ENCODE results near the gene ARHGAP23.

ARHGAP23 gene

DNA sequence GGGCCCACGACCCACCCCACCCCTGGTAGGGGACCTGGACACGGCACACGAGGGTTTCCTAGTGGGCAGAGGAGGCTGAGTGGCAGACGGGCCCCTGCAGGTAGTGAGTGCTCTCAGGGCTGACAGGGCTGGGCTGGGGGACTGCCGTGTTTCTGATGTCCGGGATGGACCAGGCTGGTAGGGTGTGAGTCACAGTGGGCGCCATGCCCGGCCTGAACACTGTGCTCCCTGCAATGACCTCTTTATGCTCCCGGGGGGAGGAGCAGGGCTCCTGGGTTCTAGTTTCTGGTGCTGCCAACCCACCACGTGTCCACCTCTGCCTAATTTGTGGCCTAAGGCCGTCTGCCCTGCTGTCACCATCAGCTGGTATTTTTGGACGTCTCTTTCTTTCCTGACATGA is 26.3 kb downstream of the ARHGAP23 start:
- ChIA-PET POLR2A (no interaction called here), CTCF (interaction anchor here (1.2 kb wide), 1 partner anchor 21 kb away, joined by 3 read pairs; no protein-coding TSS in a partner anchor)
- WGBS (ENCODE audit: insufficient coverage) = 82% methylated on average over 10 of the region's 12 CpGs
- peaks cover 0 to 17% (median 13%) of the 10 kb centered on the region in 4 experiments for H3K36me3 ChIP-seq (ENCODE audit: control insufficient read depth in 4 of 4, insufficient read depth in 4 of 4, low read length in 3 of 4)
- no peaks in the 10 kb centered on the region for H3K9me3 ChIP-seq (ENCODE audit: control extremely low read depth in 1 of 5, control insufficient read depth in 4 of 5, insufficient read depth in 2 of 5, low read depth in 1 of 5, low read length in 4 of 5)
- peaks cover 0 to 19% (median 5%) of the 10 kb centered on the region in 5 experiments for H3K27me3 ChIP-seq (replicated peaks in 2 of 5; ENCODE audit: control insufficient read depth in 4 of 5, insufficient read depth in 5 of 5, low read length in 4 of 5)
- no peak overlapping the region for H3K27ac ChIP-seq (ENCODE audit: insufficient read depth in 1 of 2, low read depth in 1 of 2, low read length in 2 of 2, poor library complexity in 1 of 2, severe bottlenecking in 2 of 2)
- H3K4me3 ChIP-seq (ENCODE audit: control insufficient read depth in 1 of 7, extremely low read depth in 1 of 7, insufficient read depth in 4 of 7, low read depth in 2 of 7, low read length in 6 of 7) = peak overlapping the region in 1 of 7 experiments; percentile 44
- H3K4me1 ChIP-seq (ENCODE audit: control extremely low read depth in 1 of 4, control insufficient read depth in 4 of 4, insufficient read depth in 4 of 4, low read length in 3 of 4) = peaks cover 0 to 52% (median 44%) of the 10 kb centered on the region in 4 experiments
- no peak for DNase-seq

DNA sequence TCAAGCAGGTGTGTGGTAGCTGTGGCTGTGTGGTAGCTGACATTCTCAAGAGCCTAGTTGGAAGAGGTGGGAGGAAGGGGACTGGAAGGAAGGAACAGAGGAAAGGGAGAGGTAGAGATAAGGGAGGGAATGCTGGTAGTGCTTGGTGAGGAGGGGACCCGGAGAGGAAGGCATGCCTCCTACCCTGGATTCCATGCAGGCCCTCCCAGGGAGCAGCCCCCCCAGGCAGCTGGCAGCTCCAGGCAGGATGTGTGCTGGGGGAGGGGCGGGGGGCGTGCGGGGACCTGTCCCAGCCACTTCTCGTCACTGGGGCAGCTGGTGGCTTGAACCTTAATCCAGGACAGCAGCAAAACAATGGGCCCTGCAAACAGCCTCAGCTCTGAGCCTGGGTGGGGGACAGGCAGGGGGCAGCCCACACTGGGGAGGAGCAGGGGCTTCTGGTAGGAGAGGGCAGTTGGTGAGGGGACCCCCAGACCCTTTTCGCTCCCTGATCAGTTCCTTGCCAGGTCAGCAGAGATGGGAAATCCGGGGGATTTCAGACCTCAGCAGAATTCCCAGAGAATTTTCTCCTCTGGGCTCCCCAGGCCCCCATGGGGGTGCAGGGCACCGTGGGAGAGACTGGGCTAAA is 27.1 kb downstream of the ARHGAP23 start:
- Histone ChIP-seq H3K27ac (ENCODE audit: insufficient read depth in 1 of 2, low read depth in 1 of 2, low read length in 2 of 2, poor library complexity in 1 of 2, severe bottlenecking in 2 of 2) (no peak overlapping the region), H3K27me3 (replicated peaks in 2 of 5; ENCODE audit: control insufficient read depth in 4 of 5, insufficient read depth in 5 of 5, low read length in 4 of 5) (peaks cover 0 to 19% (median 5%) of the 10 kb centered on the region in 5 experiments), H3K36me3 (ENCODE audit: control insufficient read depth in 4 of 4, insufficient read depth in 4 of 4, low read length in 3 of 4) (peaks cover 0 to 25% (median 18%) of the 10 kb centered on the region in 4 experiments), H3K4me1 (ENCODE audit: control extremely low read depth in 1 of 4, control insufficient read depth in 4 of 4, insufficient read depth in 4 of 4, low read length in 3 of 4) (peaks cover 0 to 45% (median 39%) of the 10 kb centered on the region in 4 experiments), H3K4me3 (ENCODE audit: control insufficient read depth in 1 of 7, extremely low read depth in 1 of 7, insufficient read depth in 4 of 7, low read depth in 2 of 7, low read length in 6 of 7) (no peak overlapping the region), H3K9me3 (ENCODE audit: control extremely low read depth in 1 of 5, control insufficient read depth in 4 of 5, insufficient read depth in 2 of 5, low read depth in 1 of 5, low read length in 4 of 5) (no peaks in the 10 kb centered on the region)
- ChIA-PET CTCF (interaction anchor here (0.8 to 1.8 kb wide), 4 partner anchors 18 to 33 kb away, joined by 3 to 6 read pairs (median 4); no protein-coding TSS in a partner anchor), POLR2A (no interaction called here)
- WGBS (ENCODE audit: insufficient coverage) = 75% methylated on average over 5 of the region's 8 CpGs
- no peak for DNase-seq

DNA sequence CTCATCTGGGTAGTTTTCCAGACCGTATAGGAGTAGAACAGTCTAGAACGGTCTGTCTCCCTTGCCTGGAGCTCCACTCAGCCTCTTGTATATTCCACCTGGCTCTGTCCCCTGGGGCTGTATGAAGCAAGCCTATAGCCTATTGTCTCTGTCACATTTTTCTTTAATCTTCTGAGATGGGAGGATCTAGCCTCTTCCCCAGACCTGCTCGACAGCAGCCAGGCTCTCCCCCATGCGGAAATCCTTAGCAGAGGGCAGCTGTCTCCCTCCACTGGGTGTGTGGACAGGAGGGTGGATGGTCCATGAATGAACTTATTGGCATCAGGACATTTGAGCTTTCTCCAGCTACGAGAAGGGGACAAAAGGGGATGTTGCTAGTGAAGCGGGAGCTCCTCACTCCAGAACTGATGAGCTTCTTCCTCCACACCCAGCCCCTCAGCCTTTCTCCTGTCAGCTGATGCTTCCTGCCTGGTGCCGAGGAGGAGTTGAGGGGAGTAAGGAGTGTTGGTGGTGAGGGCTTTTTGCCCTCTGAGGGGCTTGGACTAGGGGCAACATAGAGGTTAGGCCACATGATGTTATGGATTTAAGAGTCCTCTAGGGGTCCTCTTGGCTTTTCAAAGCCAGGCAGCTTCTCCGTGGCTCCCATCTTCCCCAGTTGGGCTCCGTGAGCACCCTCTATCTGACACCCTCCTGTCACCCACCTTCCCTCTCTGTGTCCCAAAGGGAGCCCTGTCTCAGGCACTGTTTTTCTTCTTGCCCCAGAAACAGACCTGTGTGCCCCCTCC is 28.0 kb downstream of the ARHGAP23 start:
- WGBS (ENCODE audit: insufficient coverage) = 94% methylated on average over 4 of the region's 9 CpGs
- Histone ChIP-seq H3K4me1 (ENCODE audit: control extremely low read depth in 1 of 4, control insufficient read depth in 4 of 4, insufficient read depth in 4 of 4, low read length in 3 of 4) (peaks cover 0 to 37% (median 33%) of the 10 kb centered on the region in 4 experiments), H3K4me3 (ENCODE audit: control insufficient read depth in 1 of 7, extremely low read depth in 1 of 7, insufficient read depth in 4 of 7, low read depth in 2 of 7, low read length in 6 of 7) (no peak overlapping the region), H3K27me3 (replicated peaks in 2 of 5; ENCODE audit: control insufficient read depth in 4 of 5, insufficient read depth in 5 of 5, low read length in 4 of 5) (peaks cover 0 to 19% (median 5%) of the 10 kb centered on the region in 5 experiments), H3K9me3 (ENCODE audit: control extremely low read depth in 1 of 5, control insufficient read depth in 4 of 5, insufficient read depth in 2 of 5, low read depth in 1 of 5, low read length in 4 of 5) (no peaks in the 10 kb centered on the region), H3K36me3 (ENCODE audit: control insufficient read depth in 4 of 4, insufficient read depth in 4 of 4, low read length in 3 of 4) (peaks cover 0 to 34% (median 20%) of the 10 kb centered on the region in 4 experiments), H3K27ac (ENCODE audit: insufficient read depth in 1 of 2, low read depth in 1 of 2, low read length in 2 of 2, poor library complexity in 1 of 2, severe bottlenecking in 2 of 2) (no peak overlapping the region)
- no peak for DNase-seq
- ChIA-PET CTCF (interaction anchor here (0.9 to 1.8 kb wide), 4 partner anchors 16 to 34 kb away, joined by 3 to 6 read pairs (median 4); no protein-coding TSS in a partner anchor), POLR2A (interaction anchor here (0.9 kb wide), 1 partner anchor 15 kb away, joined by 5 read pairs; no protein-coding TSS in a partner anchor)

GRCh38 chr17:38457577-38458371 is 29.5 kb downstream of the ARHGAP23 start:
- H3K9me3 ChIP-seq (ENCODE audit: control extremely low read depth in 1 of 5, control insufficient read depth in 4 of 5, insufficient read depth in 2 of 5, low read depth in 1 of 5, low read length in 4 of 5) = no peaks in the 10 kb centered on the region
- H3K4me1 ChIP-seq (ENCODE audit: control extremely low read depth in 1 of 4, control insufficient read depth in 4 of 4, insufficient read depth in 4 of 4, low read length in 3 of 4) = peaks cover 0 to 21% (median 18%) of the 10 kb centered on the region in 4 experiments
- H3K27ac ChIP-seq (ENCODE audit: insufficient read depth in 1 of 2, low read depth in 1 of 2, low read length in 2 of 2, poor library complexity in 1 of 2, severe bottlenecking in 2 of 2) = no peak overlapping the region
- ChIA-PET POLR2A (no interaction called here), CTCF (interaction anchor here (2.7 kb wide), 1 partner anchor 33 kb away, joined by 8 read pairs; no protein-coding TSS in a partner anchor)
- WGBS (ENCODE audit: insufficient coverage) = 99% methylated on average over 12 of the region's 18 CpGs
- H3K36me3 ChIP-seq (ENCODE audit: control insufficient read depth in 4 of 4, insufficient read depth in 4 of 4, low read length in 3 of 4) = peaks cover 0 to 44% (median 26%) of the 10 kb centered on the region in 4 experiments
- no peak for DNase-seq
- H3K4me3 ChIP-seq (ENCODE audit: control insufficient read depth in 1 of 7, extremely low read depth in 1 of 7, insufficient read depth in 4 of 7, low read depth in 2 of 7, low read length in 6 of 7) = no peak overlapping the region
- peaks cover 0 to 11% (median 5%) of the 10 kb centered on the region in 5 experiments for H3K27me3 ChIP-seq (replicated peaks in 2 of 5; ENCODE audit: control insufficient read depth in 4 of 5, insufficient read depth in 5 of 5, low read length in 4 of 5)

DNA sequence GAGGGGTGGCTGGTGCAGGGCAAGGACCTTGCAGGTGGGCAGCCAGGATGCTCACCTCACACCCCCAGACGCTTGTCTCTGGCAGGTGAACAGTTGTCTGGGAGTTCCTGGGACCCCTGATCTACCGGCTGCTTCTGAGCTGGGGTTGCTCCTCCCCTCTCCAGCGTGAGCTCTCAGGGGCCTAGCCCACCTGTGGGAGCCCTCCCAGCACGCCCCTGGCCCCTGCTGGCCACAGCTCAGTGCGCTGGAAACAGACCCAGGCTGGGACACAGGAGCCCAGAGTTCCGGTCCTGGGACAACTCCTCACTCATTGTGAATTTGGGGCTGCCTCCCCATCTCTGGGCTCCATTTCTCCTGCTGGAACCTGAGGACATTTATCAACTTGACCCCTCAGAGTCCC is 30.3 kb downstream of the ARHGAP23 start:
- H3K27ac ChIP-seq (ENCODE audit: insufficient read depth in 1 of 2, low read depth in 1 of 2, low read length in 2 of 2, poor library complexity in 1 of 2, severe bottlenecking in 2 of 2) = no peak overlapping the region
- H3K27me3 ChIP-seq (replicated peaks in 2 of 5; ENCODE audit: control insufficient read depth in 4 of 5, insufficient read depth in 5 of 5, low read length in 4 of 5) = peaks cover 0 to 5% (median 0%) of the 10 kb centered on the region in 5 experiments
- CTCF ChIA-PET = interaction anchor here (1.3 to 2.7 kb wide), 2 partner anchors 15 to 34 kb away, joined by 4 to 8 read pairs; no protein-coding TSS in a partner anchor
- peaks cover 0 to 14% (median 10%) of the 10 kb centered on the region in 4 experiments for H3K4me1 ChIP-seq (ENCODE audit: control extremely low read depth in 1 of 4, control insufficient read depth in 4 of 4, insufficient read depth in 4 of 4, low read length in 3 of 4)
- H3K36me3 ChIP-seq (ENCODE audit: control insufficient read depth in 4 of 4, insufficient read depth in 4 of 4, low read length in 3 of 4) = peaks cover 4 to 51% (median 32%) of the 10 kb centered on the region in 4 experiments
- POLR2A ChIA-PET = no interaction called here
- WGBS (ENCODE audit: insufficient coverage) = 96% methylated on average over 5 of the region's 6 CpGs
- no peaks in the 10 kb centered on the region for H3K9me3 ChIP-seq (ENCODE audit: control extremely low read depth in 1 of 5, control insufficient read depth in 4 of 5, insufficient read depth in 2 of 5, low read depth in 1 of 5, low read length in 4 of 5)
- no peak for DNase-seq
- H3K4me3 ChIP-seq (ENCODE audit: control insufficient read depth in 1 of 7, extremely low read depth in 1 of 7, insufficient read depth in 4 of 7, low read depth in 2 of 7, low read length in 6 of 7) = no peak overlapping the region

- H3K36me3 ChIP-seq (ENCODE audit: control insufficient read depth in 4 of 4, insufficient read depth in 4 of 4, low read length in 3 of 4) = peaks cover 5 to 62% (median 41%) of the 10 kb centered on the region in 4 experiments
- ChIA-PET POLR2A (no interaction called here), CTCF (interaction anchor here (1.0 to 2.7 kb wide), 4 partner anchors 16 to 38 kb away, joined by 3 to 8 read pairs (median 4); no protein-coding TSS in a partner anchor)
- DNase-seq = no peak
- H3K27me3 ChIP-seq (replicated peaks in 2 of 5; ENCODE audit: control insufficient read depth in 4 of 5, insufficient read depth in 5 of 5, low read length in 4 of 5) = no peaks in the 10 kb centered on the region
- peaks cover 0 to 8% (median 4%) of the 10 kb centered on the region in 4 experiments for H3K4me1 ChIP-seq (ENCODE audit: control extremely low read depth in 1 of 4, control insufficient read depth in 4 of 4, insufficient read depth in 4 of 4, low read length in 3 of 4)
- H3K4me3 ChIP-seq (ENCODE audit: control insufficient read depth in 1 of 7, extremely low read depth in 1 of 7, insufficient read depth in 4 of 7, low read depth in 2 of 7, low read length in 6 of 7) = no peak overlapping the region
- WGBS (ENCODE audit: insufficient coverage) = 100% methylated on average over 4 of the region's 6 CpGs
- no peaks in the 10 kb centered on the region for H3K9me3 ChIP-seq (ENCODE audit: control extremely low read depth in 1 of 5, control insufficient read depth in 4 of 5, insufficient read depth in 2 of 5, low read depth in 1 of 5, low read length in 4 of 5)
- H3K27ac ChIP-seq (ENCODE audit: insufficient read depth in 1 of 2, low read depth in 1 of 2, low read length in 2 of 2, poor library complexity in 1 of 2, severe bottlenecking in 2 of 2) = no peak overlapping the region
These were observed 31.3 kb downstream of the ARHGAP23 start for GRCh38 chr17:38459567-38459966.

Data from common myeloid progenitor, CD34-positive (primary cell).